Measurements from ENCODE around the gene ZC4H2. TPM values are rescaled to one million over a fixed set of nuclear protein-coding genes. Genes with fewer than 3 reads are reported as not detected.

The ZC4H2 gene
- total and polyA plus RNA-seq, 2 of the 13 experiments (the other 11 are each of a cell fraction or from before 2014, with no cell fraction given): 6.1 to 12.8 TPM

DNA sequence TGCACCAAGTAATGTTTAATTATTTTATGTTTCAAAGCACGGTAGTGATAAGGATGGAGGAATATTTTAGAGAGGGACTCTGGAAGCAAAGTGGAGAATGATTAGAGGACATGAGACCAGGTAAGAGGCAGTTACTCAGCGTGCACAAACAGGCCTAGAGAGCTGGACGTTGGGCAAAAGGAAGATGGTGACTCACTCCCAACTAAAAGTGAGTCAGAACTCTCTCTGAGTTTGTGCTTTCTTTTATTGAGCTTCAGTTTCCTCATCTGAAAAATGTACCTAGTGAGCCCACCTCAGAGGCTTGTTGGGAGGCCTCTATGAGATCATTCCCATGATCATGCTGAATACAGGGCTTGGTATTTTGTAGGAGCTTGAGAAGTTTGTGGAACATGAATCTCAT, 1.6 kb upstream of the ZC4H2 start:
- FAIRE-seq: no peak
- ATAC-seq: no peak
- no peak overlapping the region for H3K4me3 ChIP-seq (replicated peaks in 1 of 3; ENCODE audit: insufficient read depth in 1 of 3, low read depth in 2 of 3, low read length in 3 of 3)
- in situ Hi-C loops (cut with HindIII; ENCODE audit: extremely low pct_ligation_motif_present, low pct_unique_long_range_greater_than_20kb) (no loop called here), intact Hi-C loops (cut with micrococcal nuclease; ENCODE audit: unreplicated experiment) (no loop called here)
- ChIA-PET POLR2A (no interaction called here), CTCF (ENCODE audit: low intra/inter-chr PET ratio, low total read pairs) (no interaction called here)
- 11% methylated on average over 3 of the region's 3 CpGs for WGBS (ENCODE audit: low lambda C conversion rate)
- no peak for TF ChIP-seq ZNF253 (CRISPR knock-in tag; IDR thresholded peaks at IDR 0.05; ENCODE audit: borderline replicate concordance)
- TF ChIP-seq ZEB1 (IDR thresholded peaks at IDR 0.05; ENCODE audit: insufficient replicate concordance, low read depth): no peak
- TF ChIP-seq TBL1XR1 (IDR thresholded peaks at IDR 0.05; ENCODE audit: borderline replicate concordance, low read length, partially characterized antibody): no peak
- TF ChIP-seq SMARCC2 (IDR thresholded peaks at IDR 0.05): no peak
- TF ChIP-seq HNRNPL (IDR thresholded peaks at IDR 0.05; ENCODE audit: low read depth, low read length): no peak
- no peak for TF ChIP-seq ZNF746 (CRISPR knock-in tag; IDR thresholded peaks at IDR 0.05)
- TF ChIP-seq U2AF2 (IDR thresholded peaks at IDR 0.05; ENCODE audit: low read depth, low read length): no peak
- TF ChIP-seq HES4 (CRISPR knock-in tag; IDR thresholded peaks at IDR 0.05; ENCODE audit: borderline replicate concordance): no peak
- TF ChIP-seq ATF7-NPFF (CRISPR knock-in tag; IDR thresholded peaks at IDR 0.05; ENCODE audit: low read depth): no peak
- no peak for TF ChIP-seq TMF1 (CRISPR knock-in tag; IDR thresholded peaks at IDR 0.05; ENCODE audit: low read depth)
- TF ChIP-seq, protein P1, sequence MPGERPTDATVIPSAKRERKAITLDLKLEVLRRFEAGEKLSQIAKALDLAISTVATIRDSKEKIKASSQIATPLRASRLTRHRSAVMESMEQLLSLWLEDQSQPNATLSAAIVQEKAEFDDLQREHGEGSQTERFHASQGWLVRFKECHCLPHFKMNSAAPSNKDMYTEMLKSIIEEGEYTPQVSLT (CRISPR knock-in tag; IDR thresholded peaks at IDR 0.05; ENCODE audit: borderline replicate concordance, low read depth): no peak
- no peak for TF ChIP-seq CCAR2 (optimal IDR thresholded peaks at IDR 0.05; ENCODE audit: low read depth, low read length)
- TF ChIP-seq ZNF510 (CRISPR knock-in tag; IDR thresholded peaks at IDR 0.05; ENCODE audit: low read depth): no peak
- no peak for TF ChIP-seq ZNF446 (CRISPR knock-in tag; IDR thresholded peaks at IDR 0.05)
- TF ChIP-seq ZNF672 (CRISPR knock-in tag; IDR thresholded peaks at IDR 0.05): no peak
- no peak for TF ChIP-seq NFE2L1 (CRISPR knock-in tag; IDR thresholded peaks at IDR 0.05; ENCODE audit: borderline replicate concordance)
- no peak for TF ChIP-seq ZBTB21 (CRISPR knock-in tag; IDR thresholded peaks at IDR 0.05)
- no peaks in the 10 kb centered on the region for H3K79me2 ChIP-seq (ENCODE audit: insufficient read depth, low read length)
- DNase-seq (ENCODE audit: low spot score): peak; percentile 0
- H4K20me1 ChIP-seq (ENCODE audit: insufficient read depth, low read length): no peaks in the 10 kb centered on the region
- no peaks in the 10 kb centered on the region for H3K36me3 ChIP-seq (replicated peaks in 1 of 2; ENCODE audit: control insufficient read depth in 1 of 2, insufficient read depth in 2 of 2, low read length in 2 of 2)
- H3K27ac ChIP-seq (ENCODE audit: extremely low read length, insufficient read depth, low read length): no peak overlapping the region
- H3K4me1 ChIP-seq (ENCODE audit: insufficient read depth, low read length): peaks cover 11% of the 10 kb centered on the region
- H3K9me3 ChIP-seq (ENCODE audit: low read length): no peaks in the 10 kb centered on the region
- H3K27me3 ChIP-seq (ENCODE audit: control insufficient read depth in 1 of 2, insufficient read depth in 2 of 2, low read length in 2 of 2): no peaks in the 10 kb centered on the region
- H3K9ac ChIP-seq (ENCODE audit: insufficient read depth, low read depth, low read length): no peak overlapping the region
- H3K4me2 ChIP-seq (ENCODE audit: low read depth, low read length): no peak overlapping the region
- H2AFZ ChIP-seq (ENCODE audit: low read length): no peak overlapping the region
- BruUV-seq (replicated peaks): no TSS peak
